ENCODE measurements around the gene TCP11L2.

- no peak for TF ChIP-seq CTCF (IDR thresholded peaks at IDR 0.05)
- TF ChIP-seq POLR2A (IDR thresholded peaks at IDR 0.05; ENCODE audit: low read depth): no peak
- TF ChIP-seq POLR2AphosphoS5 (IDR thresholded peaks at IDR 0.05): no peak
- TF ChIP-seq EP300 (IDR thresholded peaks at IDR 0.05): no peak
Observed at GRCh38 chr12:106308611-106309010, 6.1 kb downstream of the TCP11L2 start.

Data from esophagus muscularis mucosa (tissue), 4 donors.